Uterus (tissue), 4 donors: Measurements from ENCODE around the gene LST1. TPM values are rescaled to one million over a fixed set of nuclear protein-coding genes. Genes with fewer than 3 reads are reported as not detected.
"Not testable (repeated sequence)": the region's sequence is repeated elsewhere in the genome, so short reads cannot be mapped to it uniquely, and the experiment has no call there.

Experiments used
- DNase-seq, 2 donors: peaks; one replicate each; pipeline ENCODE4 v3.0.0-alpha.2; 2019 to 2020
- H3K27ac ChIP-seq, 2 donors: fragments of 200-600 bp; sonication (generic); 1 replicate in 1 of 2; 2 replicates in 1 of 2; pipeline ENCODE4 v1.5.1; 2016 to 2018
- H3K27me3 ChIP-seq, 2 donors: fragments of 200-600 bp; sonication (generic); one replicate each; pipeline ENCODE4 v1.5.1; 2018 to 2019; ENCODE audit warnings: control low read depth in 1 of 2
- H3K36me3 ChIP-seq, 2 donors: fragments of 200-600 bp; sonication (generic); one replicate each; pipeline ENCODE4 v1.5.1; 2019; ENCODE audit warnings: control low read depth in 1 of 2
- H3K4me1 ChIP-seq, 2 donors: fragments of 200-600 bp; sonication (generic); one replicate each; pipeline ENCODE4 v1.5.1; 2018 to 2019; ENCODE audit warnings: control low read depth in 1 of 2
- H3K4me3 ChIP-seq, 2 donors: fragments of 200-600 bp; sonication (generic); 1 replicate in 1 of 2; 2 replicates in 1 of 2; pipeline ENCODE4 v1.5.1; 2018 to 2019; ENCODE audit warnings: mild to moderate bottlenecking in 1 of 2
- H3K9me3 ChIP-seq, 2 donors: fragments of 200-600 bp; sonication (generic); one replicate each; pipeline ENCODE4 v1.5.1; 2019; ENCODE audit warnings: control low read depth in 1 of 2
- POLR2A ChIP-seq, 2 donors: fragments of 450-650 bp; IDR thresholded peaks; one replicate each; pipeline ENCODE4 v1.6.1; 2016; ENCODE audit warnings: antibody characterized with exemption in 2 of 2, mild to moderate bottlenecking in 1 of 2, moderate library complexity in 1 of 2
- intact Hi-C: fragments of 100-400 bp; cut with DNase I; formaldehyde crosslinking; loops from one replicate; pipeline ENCODE4 v1.15.1; 2023; ENCODE audit warnings: low total_unique reads
- total RNA-seq, 4 donors: library from RNA; depleted of rRNA in 3 of 4; stranded (reverse); fragments of >200 nt in 3 of 4; gene quantifications; one replicate each; pipeline versions ENCODE4 v1.1.0 to v1.2.4, GENCODE V29; 2014 to 2023
- TF ChIP-seq, protein P1 (sequence below), 4 experiments: fragments of 200-600 bp in 2 of 4; fragments of 450-650 bp in 2 of 4; sonication (generic) in 2 of 4; IDR thresholded peaks; one replicate each; pipeline ENCODE4 v1.5.1; 2016 to 2019; ENCODE audit warnings: antibody characterized with exemption in 4 of 4, mild to moderate bottlenecking in 2 of 4, moderate library complexity in 1 of 4
- donor health status: DM: yes; HTN: yes; CAD: no.

The LST1 gene
- total RNA-seq, 4 donors from 2014 or later = 2.6 to 229 (median 3.2) TPM; not detected in 1

GRCh38 chr6:31546958-31547726 is 38.9 kb upstream of the LST1 start, which contains the start of gene NFKBIL1:
TSS of gene NFKBIL1 (plus strand) at chr6:31547608. CDS start at chr6:31547695, 87 bp downstream.
- peak; percentile 96 to 97 for DNase-seq
- H3K4me3 ChIP-seq = peak within 1 kb of the TSS; percentile 34 to 42
- peak within 1 kb of the TSS; percentile 84 to 95 for H3K27ac ChIP-seq
- peak; percentile 65 to 77 for TF ChIP-seq POLR2A (IDR thresholded peaks at IDR 0.05)
- TF ChIP-seq, protein P1, sequence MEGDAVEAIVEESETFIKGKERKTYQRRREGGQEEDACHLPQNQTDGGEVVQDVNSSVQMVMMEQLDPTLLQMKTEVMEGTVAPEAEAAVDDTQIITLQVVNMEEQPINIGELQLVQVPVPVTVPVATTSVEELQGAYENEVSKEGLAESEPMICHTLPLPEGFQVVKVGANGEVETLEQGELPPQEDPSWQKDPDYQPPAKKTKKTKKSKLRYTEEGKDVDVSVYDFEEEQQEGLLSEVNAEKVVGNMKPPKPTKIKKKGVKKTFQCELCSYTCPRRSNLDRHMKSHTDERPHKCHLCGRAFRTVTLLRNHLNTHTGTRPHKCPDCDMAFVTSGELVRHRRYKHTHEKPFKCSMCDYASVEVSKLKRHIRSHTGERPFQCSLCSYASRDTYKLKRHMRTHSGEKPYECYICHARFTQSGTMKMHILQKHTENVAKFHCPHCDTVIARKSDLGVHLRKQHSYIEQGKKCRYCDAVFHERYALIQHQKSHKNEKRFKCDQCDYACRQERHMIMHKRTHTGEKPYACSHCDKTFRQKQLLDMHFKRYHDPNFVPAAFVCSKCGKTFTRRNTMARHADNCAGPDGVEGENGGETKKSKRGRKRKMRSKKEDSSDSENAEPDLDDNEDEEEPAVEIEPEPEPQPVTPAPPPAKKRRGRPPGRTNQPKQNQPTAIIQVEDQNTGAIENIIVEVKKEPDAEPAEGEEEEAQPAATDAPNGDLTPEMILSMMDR (IDR thresholded peaks at IDR 0.05) = peak in 2 of 4 experiments; percentile 24 to 29
- no peaks in the 10 kb centered on the region for H3K9me3 ChIP-seq
- intact Hi-C loops = loop anchor here (5.0 kb wide), 1 partner anchor 50 kb away; no protein-coding TSS in a partner anchor
- no peaks in the 10 kb centered on the region for H3K36me3 ChIP-seq
- no peaks in the 10 kb centered on the region for H3K27me3 ChIP-seq
- peaks cover 0 to 3% of the 10 kb centered on the region in 2 donors for H3K4me1 ChIP-seq

- H3K36me3 ChIP-seq = no peaks in the 10 kb centered on the region
- intact Hi-C loops = loop anchor here (5.0 kb wide), 1 partner anchor 49 kb away; no protein-coding TSS in a partner anchor
- H3K4me1 ChIP-seq = peaks cover 0 to 3% of the 10 kb centered on the region in 2 donors
- H3K9me3 ChIP-seq = no peaks in the 10 kb centered on the region
- H3K27me3 ChIP-seq = no peaks in the 10 kb centered on the region
- DNase-seq = no peak
- H3K27ac ChIP-seq = peak overlapping the region; percentile 84 to 95
- H3K4me3 ChIP-seq = peak overlapping the region; percentile 34 to 42
- TF ChIP-seq, protein P1 (IDR thresholded peaks at IDR 0.05) = no peak
- TF ChIP-seq POLR2A (IDR thresholded peaks at IDR 0.05) = no peak
Measured at GRCh38 chr6:31547727-31548543, 38.1 kb upstream of the LST1 start.

GRCh38 chr6:31548544-31548873 is 37.6 kb upstream of the LST1 start:
- Histone ChIP-seq H3K36me3 (no peaks in the 10 kb centered on the region), H3K27ac (peak overlapping the region; percentile 84 to 95), H3K4me3 (no peak overlapping the region), H3K4me1 (peaks cover 0 to 3% of the 10 kb centered on the region in 2 donors), H3K27me3 (no peaks in the 10 kb centered on the region), H3K9me3 (no peaks in the 10 kb centered on the region)
- no peak for DNase-seq
- TF ChIP-seq, protein P1 (IDR thresholded peaks at IDR 0.05) = no peak
- no peak for TF ChIP-seq POLR2A (IDR thresholded peaks at IDR 0.05)
- intact Hi-C loops = loop anchor here (5.0 kb wide), 1 partner anchor 49 kb away; no protein-coding TSS in a partner anchor

- H3K4me1 ChIP-seq, H3K27me3 ChIP-seq, H3K27ac ChIP-seq, intact Hi-C loops, H3K36me3 ChIP-seq, H3K4me3 ChIP-seq, DNase-seq, H3K9me3 ChIP-seq: not testable (repeated sequence)
- TF ChIP-seq, protein P1 (IDR thresholded peaks at IDR 0.05) = peak in 3 of 4 experiments; percentile 10 to 60 (median 43)
Measured at GRCh38 chr6:31551371-31551770, 34.7 kb upstream of the LST1 start.
